ENCODE results near the gene PLCL1. TPM values are rescaled to one million over a fixed set of nuclear protein-coding genes. Genes with fewer than 3 reads are reported as not detected.

Gene PLCL1
- polyA plus RNA-seq, 1 of the 3 experiments (the other 2 are of a cell fraction) = 7.7 TPM

- Histone ChIP-seq H3K79me2 (ENCODE audit: insufficient read depth) (peaks cover 39% of the 10 kb centered on the region; the same call in 1 of the 2 replicates), H3K4me2 (no peak overlapping the region), H3K9me3 (no peaks in the 10 kb centered on the region), H3K9ac (no peak overlapping the region), H3F3A (replicated peaks; ENCODE audit: insufficient read depth) (peaks cover 10% of the 10 kb centered on the region), H3K36me3 (replicated peaks in 1 of 2; ENCODE audit: control insufficient read depth in 1 of 2, insufficient read depth in 2 of 2, low read length in 1 of 2) (peaks cover 0 to 10% of the 10 kb centered on the region in 2 experiments), H2AFZ (ENCODE audit: low read depth) (no peak overlapping the region), H4K20me1 (ENCODE audit: insufficient read depth) (no peaks in the 10 kb centered on the region; the same call in 1 of the 2 replicates), H3K27ac (ENCODE audit: low read depth in 2 of 2, low read length in 1 of 2) (no peak overlapping the region; a peak in 1 of 4 replicates), H3K9me2 (no peaks in the 10 kb centered on the region), H3K4me3 (ENCODE audit: low read depth in 2 of 2, low read length in 1 of 2) (no peak overlapping the region), H3K27me3 (ENCODE audit: insufficient read depth) (no peaks in the 10 kb centered on the region), H3K4me1 (ENCODE audit: control insufficient read depth in 1 of 2, insufficient read depth in 2 of 2, low read depth in 1 of 2, low read length in 1 of 2) (peaks cover 2 to 3% of the 10 kb centered on the region in 2 experiments; a peak in 2 of 4 replicates)
- ChIA-PET CTCF (interaction anchor here (1.4 kb wide), 2 partner anchors 8 to 446 kb away, joined by 4 read pairs; no protein-coding TSS in a partner anchor), POLR2A (no interaction called here)
- 58% methylated on average over 2 of the region's 2 CpGs for WGBS (ENCODE audit: low lambda C conversion rate)
- TF ChIP-seq TCF12 (IDR thresholded peaks at IDR 0.05) = peak; percentile 22; the same call in 1 of the 2 replicates
- no peak for TF ChIP-seq ZBTB33 (IDR thresholded peaks at IDR 0.05; ENCODE audit: borderline replicate concordance, low read depth)
- TF ChIP-seq SIN3A (IDR thresholded peaks at IDR 0.05; ENCODE audit: borderline replicate concordance, low read depth, low read length) = no peak
- no peak for TF ChIP-seq REST (IDR thresholded peaks at IDR 0.05; ENCODE audit: low read depth, low read length)
- TF ChIP-seq GATA2 (CRISPR knock-in tag; IDR thresholded peaks at IDR 0.05) = no peak
- DNase-seq = no peak
Measured at GRCh38 chr2:197821550-197822289, 17.3 kb downstream of the PLCL1 start.

- TF ChIP-seq JUND (IDR thresholded peaks at IDR 0.05) (no peak), NRF1 (IDR thresholded peaks at IDR 0.05; ENCODE audit: low read depth, low read length) (no peak), YY1 (IDR thresholded peaks at IDR 0.05; ENCODE audit: low read depth) (no peak), RCOR1 (IDR thresholded peaks at IDR 0.05; ENCODE audit: low read length) (no peak), POLR2AphosphoS5 (IDR thresholded peaks at IDR 0.05; ENCODE audit: low read depth, low read length) (no peak), IRF3 (IDR thresholded peaks at IDR 0.05; ENCODE audit: low read depth, low read length) (no peak), NFIC (IDR thresholded peaks at IDR 0.05; ENCODE audit: borderline replicate concordance) (no peak), TCF12 (IDR thresholded peaks at IDR 0.05) (no peak), MAX (IDR thresholded peaks at IDR 0.05; ENCODE audit: low read depth) (no peak), RAD21 (IDR thresholded peaks at IDR 0.05; ENCODE audit: low read length) (no peak)
- WGBS (ENCODE audit: low lambda C conversion rate) = 92% methylated on average over 2 of the region's 2 CpGs
- Histone ChIP-seq H2AFZ (ENCODE audit: low read depth) (no peak overlapping the region), H3K36me3 (replicated peaks in 1 of 2; ENCODE audit: control insufficient read depth in 1 of 2, insufficient read depth in 2 of 2, low read length in 1 of 2) (peaks cover 0 to 10% of the 10 kb centered on the region in 2 experiments), H3K4me1 (ENCODE audit: control insufficient read depth in 1 of 2, insufficient read depth in 2 of 2, low read depth in 1 of 2, low read length in 1 of 2) (peaks cover 2 to 9% of the 10 kb centered on the region in 2 experiments; a peak in 2 of 4 replicates), H3K9ac (no peak overlapping the region), H4K20me1 (ENCODE audit: insufficient read depth) (no peaks in the 10 kb centered on the region; the same call in 1 of the 2 replicates), H3K9me2 (no peaks in the 10 kb centered on the region), H3K27me3 (ENCODE audit: insufficient read depth) (no peaks in the 10 kb centered on the region), H3F3A (replicated peaks; ENCODE audit: insufficient read depth) (peaks cover 16% of the 10 kb centered on the region), H3K27ac (ENCODE audit: low read depth in 2 of 2, low read length in 1 of 2) (no peak overlapping the region), H3K4me2 (no peak overlapping the region), H3K9me3 (no peaks in the 10 kb centered on the region), H3K4me3 (ENCODE audit: low read depth in 2 of 2, low read length in 1 of 2) (no peak overlapping the region), H3K79me2 (ENCODE audit: insufficient read depth) (peaks cover 36% of the 10 kb centered on the region; the same call in 1 of the 2 replicates)
- ChIA-PET CTCF (interaction anchor here (0.6 kb wide), 1 partner anchor 107 kb away, joined by 3 read pairs; no protein-coding TSS in a partner anchor), POLR2A (no interaction called here)
- no peak for DNase-seq
Measured at GRCh38 chr2:197822333-197822732, 17.9 kb downstream of the PLCL1 start.

Measured in SK-N-SH (cell line).